Immature natural killer cell (primary cell): Measurements from ENCODE around the gene BBIP1. TPM values are rescaled to one million over a fixed set of nuclear protein-coding genes. Genes with fewer than 3 reads are reported as not detected.
"Not testable (repeated sequence)": the region's sequence is repeated elsewhere in the genome, so short reads cannot be mapped to it uniquely, and the experiment has no call there.

Experiments used
- DNase-seq, 3 donors: peaks; one replicate each; pipeline ENCODE4 v3.0.0; 2022; ENCODE audit warnings: mixed read lengths in 1 of 3
- H3K27ac Mint-ChIP-seq, 6 donors: one replicate each; pipeline ENCODE4 v1.8.0; 2020; ENCODE audit warnings: mixed read lengths in 6 of 6, mild to moderate bottlenecking in 5 of 6, inconsistent platforms in 4 of 6, moderate library complexity in 3 of 6
- H3K27me3 Mint-ChIP-seq, 3 donors: one replicate each; pipeline ENCODE4 v1.8.0; 2020 to 2021; ENCODE audit warnings: low read depth in 3 of 3, mild to moderate bottlenecking in 3 of 3, mixed read lengths in 3 of 3, moderate library complexity in 3 of 3, inconsistent platforms in 1 of 3
- H3K36me3 Mint-ChIP-seq, 3 donors: one replicate each; pipeline ENCODE4 v1.8.0; 2020; ENCODE audit warnings: mixed read lengths in 3 of 3, inconsistent platforms in 2 of 3, mild to moderate bottlenecking in 2 of 3
- H3K4me1 Mint-ChIP-seq, 2 donors: one replicate each; pipeline ENCODE4 v1.8.0; 2020; ENCODE audit warnings: inconsistent platforms in 2 of 2, mild to moderate bottlenecking in 2 of 2, mixed read lengths in 2 of 2, moderate library complexity in 1 of 2
- H3K4me3 Mint-ChIP-seq, 5 donors: one replicate each; pipeline ENCODE4 v1.8.0; 2020; ENCODE audit warnings: mild to moderate bottlenecking in 5 of 5, mixed read lengths in 5 of 5, inconsistent platforms in 3 of 5, moderate library complexity in 3 of 5
- H3K9me3 Mint-ChIP-seq, 6 donors: one replicate each; pipeline ENCODE4 v1.8.0; 2020; ENCODE audit warnings: mild to moderate bottlenecking in 6 of 6, mixed read lengths in 6 of 6, inconsistent platforms in 4 of 6, moderate library complexity in 3 of 6
- polyA plus RNA-seq, 3 donors: library from polyadenylated mRNA; unstranded; fragments of 300-500 nt; fragmentation: Illumina TruSeq; gene quantifications; one replicate each; pipeline ENCODE4 v1.2.3, GENCODE V29; 2021

The BBIP1 gene
- polyA plus RNA-seq, 3 donors from 2014 or later: 17.0 to 26.8 (median 18.3) TPM

DNA sequence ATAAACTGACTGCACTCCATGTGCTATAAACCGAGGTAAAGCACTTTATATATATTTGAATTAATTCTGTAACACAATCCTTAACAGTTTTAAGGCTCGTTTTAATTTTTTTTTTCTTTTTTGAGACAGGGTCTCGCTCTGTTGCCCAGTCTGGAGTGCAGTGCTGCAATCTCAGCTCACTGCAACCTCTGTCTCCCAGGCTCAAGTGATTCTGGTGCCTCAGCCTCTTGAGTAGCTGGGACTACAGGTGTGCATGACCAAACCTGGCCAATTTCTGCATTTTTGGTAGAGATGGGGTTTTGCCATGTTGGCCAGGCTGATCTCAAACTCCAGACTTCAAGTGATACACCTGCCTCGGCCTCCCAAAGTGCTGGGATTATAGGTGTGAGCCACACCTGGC lies 3.4 kb downstream of the BBIP1 start:
- peaks cover 14 to 24% of the 10 kb centered on the region in 2 donors for H3K4me1 Mint-ChIP-seq
- not testable (repeated sequence) for H3K4me3 Mint-ChIP-seq, DNase-seq, H3K36me3 Mint-ChIP-seq, H3K9me3 Mint-ChIP-seq, H3K27ac Mint-ChIP-seq
- peaks cover 7 to 22% (median 10%) of the 10 kb centered on the region in 3 donors for H3K27me3 Mint-ChIP-seq

- Mint-ChIP-seq H3K27me3 (peaks cover 7 to 16% (median 8%) of the 10 kb centered on the region in 3 donors), H3K9me3 (no peaks in the 10 kb centered on the region), H3K36me3 (no peaks in the 10 kb centered on the region), H3K27ac (no peak overlapping the region), H3K4me1 (peaks cover 9 to 24% of the 10 kb centered on the region in 2 donors), H3K4me3 (no peak overlapping the region)
- DNase-seq: no peak
These were observed 3.9 kb downstream of the BBIP1 start for GRCh38 chr10:110915035-110915434.

DNA sequence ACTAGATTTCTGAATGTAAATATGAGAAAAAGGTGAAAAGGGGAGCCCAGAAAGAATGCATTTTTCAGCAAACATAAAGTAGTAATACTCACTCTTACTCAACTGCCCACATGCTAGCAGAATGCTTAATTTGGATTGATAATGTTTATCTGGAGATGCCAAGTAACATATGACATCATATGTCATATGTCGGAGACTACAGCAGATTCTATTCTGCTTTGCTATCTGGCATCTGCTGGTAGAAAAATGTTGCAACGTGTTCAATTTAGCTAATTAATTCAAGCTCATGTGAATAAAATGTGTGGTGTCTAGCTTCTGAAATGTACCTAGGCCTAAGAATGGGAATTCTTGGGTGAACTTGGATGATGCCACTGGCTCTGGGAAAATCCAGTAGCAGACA lies 4.5 kb downstream of the BBIP1 start:
- Mint-ChIP-seq H3K27ac (no peak overlapping the region), H3K4me3 (no peak overlapping the region), H3K27me3 (peaks cover 7 to 15% (median 8%) of the 10 kb centered on the region in 3 donors), H3K9me3 (no peaks in the 10 kb centered on the region), H3K4me1 (peaks cover 9 to 26% of the 10 kb centered on the region in 2 donors), H3K36me3 (no peaks in the 10 kb centered on the region)
- DNase-seq: no peak

GRCh38 chr10:110912374-110912773 lies 6.6 kb downstream of the BBIP1 start:
- DNase-seq: no peak
- peaks cover 2 to 24% of the 10 kb centered on the region in 2 donors for H3K4me1 Mint-ChIP-seq
- H3K36me3 Mint-ChIP-seq: no peaks in the 10 kb centered on the region
- peaks cover 0 to 2% (median 0%) of the 10 kb centered on the region in 3 donors for H3K27me3 Mint-ChIP-seq
- no peak overlapping the region for H3K27ac Mint-ChIP-seq
- H3K9me3 Mint-ChIP-seq: no peaks in the 10 kb centered on the region
- no peak overlapping the region for H3K4me3 Mint-ChIP-seq

GRCh38 chr10:110910138-110910537 lies 8.8 kb downstream of the BBIP1 start:
- Mint-ChIP-seq H3K36me3 (no peaks in the 10 kb centered on the region), H3K9me3 (no peaks in the 10 kb centered on the region), H3K27ac (no peak overlapping the region), H3K4me3 (no peak overlapping the region), H3K27me3 (peaks cover 0 to 2% (median 0%) of the 10 kb centered on the region in 3 donors), H3K4me1 (peaks cover 2 to 16% of the 10 kb centered on the region in 2 donors)
- DNase-seq: no peak

- peak overlapping the region in 4 of 6 donors; percentile 23 to 77 (median 28) for H3K27ac Mint-ChIP-seq
- DNase-seq: no peak
- H3K4me3 Mint-ChIP-seq: no peak overlapping the region
- peaks cover 2 to 25% of the 10 kb centered on the region in 2 donors for H3K4me1 Mint-ChIP-seq
- H3K9me3 Mint-ChIP-seq: no peaks in the 10 kb centered on the region
- peaks cover 0 to 2% (median 2%) of the 10 kb centered on the region in 3 donors for H3K27me3 Mint-ChIP-seq
- peaks cover 0 to 21% (median 0%) of the 10 kb centered on the region in 3 donors for H3K36me3 Mint-ChIP-seq
These were observed 15.4 kb downstream of the BBIP1 start for GRCh38 chr10:110903280-110904278.

- DNase-seq: no peak
- no peaks in the 10 kb centered on the region for H3K9me3 Mint-ChIP-seq
- H3K27me3 Mint-ChIP-seq: peaks cover 0 to 2% (median 0%) of the 10 kb centered on the region in 3 donors
- peak overlapping the region in 2 of 6 donors; percentile 30 to 69 for H3K27ac Mint-ChIP-seq
- peaks cover 3 to 24% of the 10 kb centered on the region in 2 donors for H3K4me1 Mint-ChIP-seq
- peaks cover 0 to 24% (median 5%) of the 10 kb centered on the region in 3 donors for H3K36me3 Mint-ChIP-seq
- no peak overlapping the region for H3K4me3 Mint-ChIP-seq
These were observed 16.8 kb downstream of the BBIP1 start for GRCh38 chr10:110901954-110902819.

GRCh38 chr10:110900983-110901382 lies 18.0 kb downstream of the BBIP1 start:
- H3K27ac Mint-ChIP-seq: no peak overlapping the region

DNA sequence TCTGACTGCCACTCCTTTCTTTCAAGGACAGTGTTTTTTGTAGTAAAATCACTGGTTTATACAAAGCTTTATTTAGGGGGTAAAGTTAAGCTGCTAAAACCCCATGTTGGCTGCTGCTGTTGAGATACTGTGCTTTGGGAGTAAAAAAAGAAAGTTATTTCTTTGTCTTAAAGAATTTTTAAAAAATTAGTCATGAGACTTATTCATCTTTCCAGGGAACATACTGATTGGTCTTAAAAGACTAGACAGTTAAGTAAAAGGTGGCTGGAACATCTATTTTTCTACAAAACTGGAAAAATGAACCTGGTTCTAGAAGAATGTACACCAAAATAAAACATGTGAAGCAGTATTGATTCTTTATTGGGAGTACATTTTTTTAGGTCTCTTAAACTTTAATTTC lies 20.6 kb downstream of the BBIP1 start:
- H3K4me1 Mint-ChIP-seq: peaks cover 12 to 56% of the 10 kb centered on the region in 2 donors
- H3K9me3 Mint-ChIP-seq: no peaks in the 10 kb centered on the region
- no peak overlapping the region for H3K27ac Mint-ChIP-seq
- H3K27me3 Mint-ChIP-seq: peaks cover 0 to 2% (median 1%) of the 10 kb centered on the region in 3 donors
- peaks cover 8 to 41% (median 11%) of the 10 kb centered on the region in 3 donors for H3K36me3 Mint-ChIP-seq
- H3K4me3 Mint-ChIP-seq: no peak overlapping the region
- DNase-seq: no peak

More at GRCh38 chr10:110900983-110901382, 18.0 kb downstream of the BBIP1 start:
- DNase-seq: no peak
- no peaks in the 10 kb centered on the region for H3K9me3 Mint-ChIP-seq
- no peak overlapping the region for H3K4me3 Mint-ChIP-seq
- H3K27me3 Mint-ChIP-seq: peaks cover 0 to 2% (median 1%) of the 10 kb centered on the region in 3 donors
- H3K4me1 Mint-ChIP-seq: peaks cover 7 to 36% of the 10 kb centered on the region in 2 donors
- peaks cover 4 to 29% (median 8%) of the 10 kb centered on the region in 3 donors for H3K36me3 Mint-ChIP-seq

DNA sequence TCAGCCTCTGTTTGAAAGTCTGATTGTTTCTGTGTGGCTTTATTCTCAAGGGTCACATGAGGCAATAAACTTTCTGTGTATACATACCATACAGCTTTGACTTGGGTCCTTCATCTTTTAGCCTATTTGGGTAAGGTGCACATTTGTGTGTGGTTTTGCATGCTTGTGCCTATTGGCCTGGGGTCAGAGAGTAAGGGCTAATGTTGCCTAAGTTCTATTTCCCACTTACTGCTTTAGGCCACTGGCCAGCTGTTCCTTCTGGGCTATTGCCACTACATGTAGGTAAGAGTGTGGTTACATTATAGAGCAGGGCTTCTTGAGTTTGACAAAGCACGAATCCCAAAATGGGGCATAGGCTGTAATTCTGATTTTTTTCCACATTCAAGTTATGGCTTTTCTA lies 21.8 kb downstream of the BBIP1 start:
- peaks cover 0 to 1% (median 0%) of the 10 kb centered on the region in 3 donors for H3K27me3 Mint-ChIP-seq
- H3K27ac Mint-ChIP-seq: peak overlapping the region in 1 of 6 donors; percentile 46
- no peak overlapping the region for H3K4me3 Mint-ChIP-seq
- H3K4me1 Mint-ChIP-seq: peaks cover 11 to 52% of the 10 kb centered on the region in 2 donors
- no peaks in the 10 kb centered on the region for H3K9me3 Mint-ChIP-seq
- no peak for DNase-seq
- H3K36me3 Mint-ChIP-seq: peaks cover 8 to 37% (median 12%) of the 10 kb centered on the region in 3 donors

- peak overlapping the region in 4 of 6 donors; percentile 1 to 62 (median 28) for H3K27ac Mint-ChIP-seq
These were observed 25.3 kb downstream of the BBIP1 start for GRCh38 chr10:110893559-110894179.

GRCh38 chr10:110892602-110893288 lies 26.2 kb downstream of the BBIP1 start:
- Mint-ChIP-seq H3K9me3 (no peaks in the 10 kb centered on the region), H3K4me3 (no peak overlapping the region), H3K36me3 (peaks cover 19 to 53% (median 19%) of the 10 kb centered on the region in 3 donors), H3K27me3 (peaks cover 0 to 1% (median 0%) of the 10 kb centered on the region in 3 donors), H3K27ac (peak overlapping the region in 1 of 6 donors; percentile 39), H3K4me1 (peaks cover 13 to 71% of the 10 kb centered on the region in 2 donors)
- DNase-seq: no peak

More at GRCh38 chr10:110893559-110894179, 25.3 kb downstream of the BBIP1 start:
- DNase-seq: peak; percentile 38 to 62 (median 54)
- peaks cover 19 to 53% (median 23%) of the 10 kb centered on the region in 3 donors for H3K36me3 Mint-ChIP-seq
- H3K9me3 Mint-ChIP-seq: no peaks in the 10 kb centered on the region
- H3K4me1 Mint-ChIP-seq: peaks cover 13 to 67% of the 10 kb centered on the region in 2 donors
- H3K27me3 Mint-ChIP-seq: peaks cover 0 to 1% (median 0%) of the 10 kb centered on the region in 3 donors
- no peak overlapping the region for H3K4me3 Mint-ChIP-seq
